ENCODE data around the gene NPHP4. TPM values are rescaled to one million over a fixed set of nuclear protein-coding genes. Genes with fewer than 3 reads are reported as not detected.

Gene NPHP4
- total RNA-seq, 2 experiments from 2014 or later, result 6.2 to 7.7 TPM

DNA sequence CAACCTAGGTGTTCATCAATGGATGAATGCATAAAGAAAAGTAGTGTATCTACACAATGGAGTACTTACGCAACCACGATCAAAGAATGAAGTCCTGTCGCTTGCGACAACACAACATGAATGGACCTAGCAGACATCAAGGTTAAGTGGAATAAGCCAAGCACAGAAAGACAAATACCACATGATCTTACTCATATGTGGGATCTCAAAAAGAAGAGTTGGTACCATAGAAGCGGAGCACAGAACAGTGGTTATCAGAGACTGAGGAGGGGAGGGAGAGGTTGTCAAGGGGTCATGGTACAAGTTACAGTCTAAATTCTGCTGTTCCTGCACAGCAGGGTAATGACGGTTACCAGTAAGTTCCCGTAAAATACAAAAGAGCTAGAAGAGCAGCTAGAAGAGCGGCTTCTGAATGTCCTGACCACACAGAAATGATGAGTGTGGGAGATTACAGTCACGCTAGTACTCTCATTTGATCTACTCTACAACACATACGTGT lies 36.7 kb downstream of the NPHP4 start:
- Mint-ChIP-seq H3K27me3 (no peaks in the 10 kb centered on the region), H3K9me3 (no peaks in the 10 kb centered on the region), H3K36me3 (ENCODE audit: low read depth) (peaks cover 28% of the 10 kb centered on the region), H3K27ac (no peak overlapping the region), H3K4me3 (no peak overlapping the region), H3K4me1 (ENCODE audit: low read depth) (peaks cover 15% of the 10 kb centered on the region)
- H3K4me1 ChIP-seq (ENCODE audit: insufficient read depth, low read length), result no peaks in the 10 kb centered on the region
- ChIA-PET CTCF (no interaction called here), POLR2A (no interaction called here)
- H3K9me3 ChIP-seq (ENCODE audit: control insufficient read depth in 1 of 2, insufficient read depth in 1 of 2, low read length in 2 of 2), result no peaks in the 10 kb centered on the region
- TF ChIP-seq, protein P1, sequence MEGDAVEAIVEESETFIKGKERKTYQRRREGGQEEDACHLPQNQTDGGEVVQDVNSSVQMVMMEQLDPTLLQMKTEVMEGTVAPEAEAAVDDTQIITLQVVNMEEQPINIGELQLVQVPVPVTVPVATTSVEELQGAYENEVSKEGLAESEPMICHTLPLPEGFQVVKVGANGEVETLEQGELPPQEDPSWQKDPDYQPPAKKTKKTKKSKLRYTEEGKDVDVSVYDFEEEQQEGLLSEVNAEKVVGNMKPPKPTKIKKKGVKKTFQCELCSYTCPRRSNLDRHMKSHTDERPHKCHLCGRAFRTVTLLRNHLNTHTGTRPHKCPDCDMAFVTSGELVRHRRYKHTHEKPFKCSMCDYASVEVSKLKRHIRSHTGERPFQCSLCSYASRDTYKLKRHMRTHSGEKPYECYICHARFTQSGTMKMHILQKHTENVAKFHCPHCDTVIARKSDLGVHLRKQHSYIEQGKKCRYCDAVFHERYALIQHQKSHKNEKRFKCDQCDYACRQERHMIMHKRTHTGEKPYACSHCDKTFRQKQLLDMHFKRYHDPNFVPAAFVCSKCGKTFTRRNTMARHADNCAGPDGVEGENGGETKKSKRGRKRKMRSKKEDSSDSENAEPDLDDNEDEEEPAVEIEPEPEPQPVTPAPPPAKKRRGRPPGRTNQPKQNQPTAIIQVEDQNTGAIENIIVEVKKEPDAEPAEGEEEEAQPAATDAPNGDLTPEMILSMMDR (IDR thresholded peaks at IDR 0.05), result no peak
- DNase-seq (no peak), ATAC-seq (ENCODE audit: poor library complexity) (no peak)
- H3K27me3 ChIP-seq (ENCODE audit: control insufficient read depth in 1 of 2, insufficient read depth in 2 of 2, low read length in 2 of 2), result no peaks in the 10 kb centered on the region
- H3K27ac ChIP-seq (ENCODE audit: low read depth in 1 of 2, low read length in 2 of 2), result no peak overlapping the region
- intact Hi-C loops (cut with DNase I, micrococcal nuclease), result no loop called here
- H3K36me3 ChIP-seq (ENCODE audit: insufficient read depth, low read length), result no peaks in the 10 kb centered on the region
- H3K4me3 ChIP-seq (ENCODE audit: low read length), result no peak overlapping the region

DNA sequence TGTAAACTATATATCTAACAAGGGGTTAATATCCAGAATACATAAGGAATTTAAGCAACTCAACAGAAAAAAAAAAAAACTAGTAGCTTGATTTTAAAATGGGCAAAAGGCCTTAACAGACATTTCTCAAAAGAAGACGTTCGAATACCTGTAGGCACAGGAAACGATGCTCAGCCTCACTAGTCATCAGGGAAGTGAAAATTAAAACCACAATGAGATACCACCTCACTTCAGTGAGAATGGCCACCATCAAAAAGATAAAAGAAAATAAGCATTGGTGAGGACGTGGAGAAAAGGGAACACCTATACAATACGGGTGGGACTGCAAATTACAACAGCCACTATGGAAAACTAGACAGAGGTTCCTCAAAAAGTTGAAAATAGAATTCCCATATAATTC lies 37.3 kb downstream of the NPHP4 start:
- intact Hi-C loops (cut with DNase I, micrococcal nuclease), result no loop called here
- H3K4me3 ChIP-seq (ENCODE audit: low read length), result no peak overlapping the region
- DNase-seq (peak in 1 of 14 experiments; percentile 37), ATAC-seq (ENCODE audit: poor library complexity) (peak; percentile 32)
- TF ChIP-seq, protein P1 (IDR thresholded peaks at IDR 0.05), result no peak
- H3K27ac Mint-ChIP-seq, result no peak overlapping the region
- H3K4me1 Mint-ChIP-seq (ENCODE audit: low read depth), result peaks cover 15% of the 10 kb centered on the region
- no peaks in the 10 kb centered on the region for H3K9me3 ChIP-seq (ENCODE audit: control insufficient read depth in 1 of 2, insufficient read depth in 1 of 2, low read length in 2 of 2)
- H3K4me1 ChIP-seq (ENCODE audit: insufficient read depth, low read length), result no peaks in the 10 kb centered on the region
- peaks cover 25% of the 10 kb centered on the region for H3K36me3 Mint-ChIP-seq (ENCODE audit: low read depth)
- H3K4me3 Mint-ChIP-seq, result no peak overlapping the region
- POLR2A ChIA-PET, result no interaction called here
- H3K27ac ChIP-seq (ENCODE audit: low read depth in 1 of 2, low read length in 2 of 2), result no peak overlapping the region
- H3K36me3 ChIP-seq (ENCODE audit: insufficient read depth, low read length), result no peaks in the 10 kb centered on the region
- H3K9me3 Mint-ChIP-seq, result no peaks in the 10 kb centered on the region
- no peaks in the 10 kb centered on the region for H3K27me3 Mint-ChIP-seq
- CTCF ChIA-PET, result no interaction called here
- no peaks in the 10 kb centered on the region for H3K27me3 ChIP-seq (ENCODE audit: control insufficient read depth in 1 of 2, insufficient read depth in 2 of 2, low read length in 2 of 2)

DNA sequence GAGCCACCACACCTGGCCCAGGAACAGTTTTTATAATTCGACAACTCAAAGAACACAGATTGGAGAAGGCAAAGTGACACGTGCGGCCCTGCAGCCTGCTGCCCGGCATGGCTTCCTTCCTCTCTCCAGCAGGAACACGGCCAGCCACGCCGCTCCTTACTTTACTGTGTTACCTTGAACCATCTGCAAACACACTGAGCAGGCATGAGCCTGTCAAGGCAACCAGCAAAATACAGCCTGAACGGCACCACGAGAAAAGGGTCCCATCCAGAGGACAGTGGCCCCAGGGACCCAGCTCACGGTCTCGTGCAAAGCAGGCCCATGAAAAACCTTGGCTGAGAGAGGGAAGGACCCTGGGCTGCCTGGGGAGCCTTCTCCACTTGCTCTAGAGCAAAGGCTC lies 38.8 kb downstream of the NPHP4 start:
- Histone ChIP-seq H3K27me3 (ENCODE audit: control insufficient read depth in 1 of 2, insufficient read depth in 2 of 2, low read length in 2 of 2) (no peaks in the 10 kb centered on the region), H3K9me3 (ENCODE audit: control insufficient read depth in 1 of 2, insufficient read depth in 1 of 2, low read length in 2 of 2) (no peaks in the 10 kb centered on the region), H3K27ac (ENCODE audit: low read depth in 1 of 2, low read length in 2 of 2) (no peak overlapping the region), H3K4me1 (ENCODE audit: insufficient read depth, low read length) (no peaks in the 10 kb centered on the region), H3K36me3 (ENCODE audit: insufficient read depth, low read length) (no peaks in the 10 kb centered on the region), H3K4me3 (ENCODE audit: low read length) (no peak overlapping the region)
- Mint-ChIP-seq H3K36me3 (ENCODE audit: low read depth) (peaks cover 31% of the 10 kb centered on the region), H3K4me1 (ENCODE audit: low read depth) (peaks cover 15% of the 10 kb centered on the region), H3K4me3 (no peak overlapping the region), H3K27me3 (no peaks in the 10 kb centered on the region), H3K9me3 (no peaks in the 10 kb centered on the region), H3K27ac (no peak overlapping the region)
- intact Hi-C loops (cut with DNase I, micrococcal nuclease), result no loop called here
- TF ChIP-seq, protein P1 (IDR thresholded peaks at IDR 0.05), result no peak
- DNase-seq (no peak), ATAC-seq (ENCODE audit: poor library complexity) (no peak)
- ChIA-PET POLR2A (no interaction called here), CTCF (no interaction called here)

All from CD4-positive, alpha-beta T cell (primary cell).